GM19023 (cell line): ENCODE results near the gene SOX5.
"Not testable (repeated sequence)": the region's sequence is repeated elsewhere in the genome, so short reads cannot be mapped to it uniquely, and the experiment has no call there.

ENCODE experiments used
- ATAC-seq: cut with Tn5 transposase; IDR thresholded peaks from one replicate; pipeline ENCODE4 v1.9.1; 2021; ENCODE audit warnings: mild to moderate bottlenecking, moderate library complexity; ENCODE audit not compliant: unreplicated experiment

SOX5 gene

DNA sequence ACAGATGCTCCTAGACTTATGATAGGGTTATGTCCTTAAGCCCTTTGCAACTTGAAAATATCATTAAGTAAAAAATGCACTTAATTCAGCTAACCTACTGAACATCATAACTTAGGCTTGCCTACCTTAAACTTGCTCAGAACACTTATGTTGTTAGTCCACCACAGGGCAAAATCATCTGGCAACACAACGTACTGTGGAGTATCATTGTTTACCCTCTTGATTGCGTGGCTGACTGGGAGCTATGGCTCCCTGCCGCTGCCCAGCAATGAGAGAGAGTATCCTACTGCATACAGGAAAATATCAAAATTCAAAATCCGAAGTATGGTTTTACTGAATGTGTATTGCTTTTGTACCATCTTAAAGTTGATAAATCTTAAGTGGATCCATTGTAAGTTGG is 105.5 kb downstream of the SOX5 start:
- ATAC-seq = no peak

- ATAC-seq = no peak
These were observed 115.4 kb downstream of the SOX5 start for GRCh38 chr12:23834076-23834475.

DNA sequence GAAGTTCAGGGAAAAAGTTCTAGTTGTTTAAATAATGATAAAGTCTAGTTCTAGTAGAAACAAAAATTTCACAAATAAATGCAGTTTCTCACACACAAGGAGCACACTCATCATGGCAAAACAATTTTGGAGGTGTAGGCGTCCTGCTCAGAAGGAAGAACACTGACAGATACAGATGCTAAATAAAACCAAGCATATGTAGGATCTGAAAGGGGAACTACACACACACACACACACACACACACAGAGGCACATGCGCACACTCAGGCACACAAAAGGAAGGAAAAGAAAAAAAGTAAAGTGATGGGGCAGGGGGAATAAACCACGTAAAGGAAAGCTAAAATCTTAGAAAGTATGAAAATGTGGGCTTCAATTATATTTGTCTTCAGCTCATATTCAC is 117.7 kb downstream of the SOX5 start:
- no peak for ATAC-seq

DNA sequence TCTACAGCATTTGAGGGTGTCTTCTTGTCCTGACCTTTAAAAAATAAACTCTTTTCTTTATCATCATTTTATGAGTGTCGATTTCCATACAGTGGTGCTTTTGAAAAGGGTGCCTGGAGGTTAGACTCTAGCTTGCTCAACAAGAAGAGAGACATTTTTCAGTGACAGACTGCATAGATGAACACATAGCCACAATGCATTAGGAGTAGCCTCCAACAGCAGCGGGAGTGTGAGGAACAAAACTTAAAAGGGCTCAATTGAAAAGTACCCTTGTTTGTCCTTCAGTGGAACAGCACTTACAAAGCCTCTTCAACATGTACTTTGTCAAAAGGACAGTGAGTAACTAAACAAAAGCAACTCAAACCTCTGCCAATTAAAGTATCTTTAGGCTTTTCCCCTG is 119.3 kb downstream of the SOX5 start:
- no peak for ATAC-seq

- no peak for ATAC-seq
These were observed 122.1 kb downstream of the SOX5 start for GRCh38 chr12:23827353-23827752.

DNA sequence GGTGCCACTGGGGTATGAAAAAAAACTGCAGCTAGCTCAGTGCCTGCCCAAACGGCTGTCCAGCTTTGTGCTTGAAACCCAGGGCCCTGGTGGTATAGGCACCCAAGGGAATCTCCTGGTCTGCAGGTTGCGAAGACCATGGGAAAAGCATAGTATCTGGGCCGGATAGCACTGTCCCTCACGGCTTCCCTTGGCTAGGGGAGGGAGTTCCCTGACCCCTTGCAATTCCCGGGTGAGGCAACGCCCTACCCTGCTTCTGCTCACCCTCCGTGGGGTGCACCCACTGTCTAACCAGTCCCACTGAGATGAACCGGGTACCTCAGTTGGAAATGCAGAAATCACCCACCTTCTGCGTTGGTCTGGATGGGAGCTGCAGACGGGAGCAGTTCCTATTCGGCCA is 124.3 kb downstream of the SOX5 start:
- ATAC-seq = not testable (repeated sequence)

- ATAC-seq = no peak
These were observed 125.1 kb downstream of the SOX5 start for GRCh38 chr12:23824358-23824757.

GRCh38 chr12:23822883-23823282 is 126.6 kb downstream of the SOX5 start:
- not testable (repeated sequence) for ATAC-seq

DNA sequence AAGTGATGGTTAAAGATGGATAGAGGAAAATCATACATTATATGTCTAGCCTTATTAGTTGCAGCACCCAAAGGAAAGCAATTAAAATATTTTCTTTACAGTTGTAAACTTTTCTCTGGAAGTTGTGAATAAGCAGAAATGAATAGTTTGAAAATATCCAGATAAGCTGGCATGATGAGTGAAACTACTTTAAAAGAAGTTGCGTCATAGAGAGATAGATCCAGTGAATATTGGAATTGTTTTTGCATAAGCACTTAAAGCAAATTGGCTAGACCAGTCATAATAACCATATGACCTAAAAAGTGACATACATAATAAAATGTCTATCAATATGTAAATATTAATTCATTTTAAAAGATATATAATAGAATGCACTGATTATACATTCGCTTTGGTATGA is 132.1 kb downstream of the SOX5 start:
- no peak for ATAC-seq

GRCh38 chr12:23816394-23816851 is 133.0 kb downstream of the SOX5 start:
- no peak for ATAC-seq

- ATAC-seq = no peak
These were observed 133.7 kb downstream of the SOX5 start for GRCh38 chr12:23815810-23816209.

DNA sequence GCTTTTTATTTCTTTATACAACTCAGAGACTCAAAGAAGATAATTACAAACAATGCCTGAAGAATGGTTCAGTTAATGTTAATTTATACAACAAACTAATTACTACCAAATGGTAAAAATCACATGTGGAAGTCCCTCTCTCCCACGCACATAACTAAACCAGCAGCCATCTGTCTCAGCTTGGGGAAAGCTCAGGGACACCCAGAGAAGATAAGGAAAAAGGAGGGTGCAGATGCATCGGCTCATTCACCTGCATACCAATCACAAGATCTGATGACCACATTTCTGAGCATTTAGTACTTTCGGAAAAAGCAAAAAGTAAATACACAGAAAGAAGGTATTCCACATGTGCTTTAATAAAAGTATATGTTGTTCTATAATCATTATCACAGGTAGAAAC is 136.3 kb downstream of the SOX5 start:
- ATAC-seq = no peak

DNA sequence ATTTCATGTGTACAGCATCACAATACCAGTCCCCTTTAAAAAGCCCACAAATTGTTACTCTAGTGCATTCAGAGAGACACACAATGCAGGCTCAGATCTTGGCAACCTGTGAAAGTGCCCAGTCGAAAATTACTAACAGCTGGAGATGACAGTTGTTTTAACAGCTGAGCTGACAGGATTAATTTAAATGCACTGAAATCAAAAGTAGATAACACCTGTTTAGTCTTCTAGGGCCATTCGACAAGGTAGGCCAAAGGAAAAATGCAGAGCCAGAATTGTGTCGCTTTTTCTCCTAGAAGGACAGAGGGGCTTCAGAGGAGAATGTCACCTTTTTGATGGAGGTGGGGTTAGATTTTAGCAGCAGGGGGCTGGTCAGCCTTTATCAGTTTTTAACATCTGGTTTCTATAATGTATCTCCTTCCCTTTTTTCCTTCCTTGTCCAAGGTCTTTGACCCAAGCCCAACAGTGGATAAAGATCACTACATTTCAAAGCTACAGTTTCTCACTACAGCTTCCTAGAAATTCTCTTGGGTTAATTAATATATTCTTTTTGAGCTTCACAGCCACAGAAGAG is 139.1 kb downstream of the SOX5 start:
- no peak for ATAC-seq

DNA sequence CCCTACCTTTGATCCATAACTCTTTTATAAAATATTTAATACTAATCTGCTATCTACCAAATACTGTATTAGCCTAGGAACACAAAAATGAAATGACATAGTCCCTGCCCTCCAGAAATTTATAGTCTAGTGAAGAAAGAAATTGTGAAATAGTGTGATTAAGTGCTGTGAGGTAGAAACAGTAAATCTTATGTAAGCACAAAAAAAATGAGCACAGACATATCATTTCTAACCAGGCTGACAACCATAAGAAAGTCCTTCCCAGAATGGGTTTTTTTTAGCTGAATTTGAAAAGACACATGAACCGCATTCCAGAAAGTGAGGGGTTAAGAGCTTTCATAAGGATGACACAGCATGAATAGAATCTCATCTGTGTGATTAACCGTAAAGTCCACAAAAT is 145.9 kb downstream of the SOX5 start:
- ATAC-seq = no peak

DNA sequence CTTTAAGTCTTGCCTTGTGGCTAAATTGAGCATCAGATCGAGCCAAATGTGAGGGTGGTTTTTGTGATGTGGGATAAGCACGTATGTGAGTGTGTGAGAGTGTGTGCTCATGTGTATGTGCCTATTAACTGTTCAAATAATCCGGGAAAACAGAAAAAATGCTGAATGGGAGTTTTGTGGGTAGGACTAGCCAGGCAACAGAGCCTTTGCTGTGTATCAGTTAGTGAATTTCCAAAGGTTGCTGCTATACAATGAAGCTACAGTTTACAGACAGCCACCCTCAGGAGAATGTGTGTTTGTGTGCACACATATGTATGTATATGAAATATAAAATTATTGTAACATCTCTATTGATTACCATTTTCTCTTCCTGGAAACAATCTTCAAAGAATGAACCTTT is 154.0 kb downstream of the SOX5 start:
- ATAC-seq = no peak

DNA sequence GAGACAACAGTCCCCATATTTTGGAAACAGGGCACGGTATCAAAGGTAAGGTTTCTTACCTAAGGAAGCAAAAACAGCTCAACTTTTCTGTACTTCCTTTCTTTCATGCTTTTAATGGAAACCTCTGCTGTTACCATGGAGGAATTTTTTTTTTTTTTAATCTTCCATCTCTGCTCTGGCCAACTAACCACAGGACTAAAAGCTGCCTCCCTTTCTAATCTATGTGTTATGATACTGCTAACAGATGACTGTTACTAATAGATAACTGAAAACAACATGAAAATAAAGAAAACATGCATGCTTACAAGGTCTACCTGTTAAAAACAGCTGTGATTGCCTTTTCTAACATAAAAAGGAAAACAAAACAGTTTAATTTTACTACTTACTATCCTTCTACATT is 168.4 kb downstream of the SOX5 start:
- no peak for ATAC-seq

GRCh38 chr12:23775208-23775607 is 174.3 kb downstream of the SOX5 start:
- no peak for ATAC-seq

- no peak for ATAC-seq
These were observed 178.1 kb downstream of the SOX5 start for GRCh38 chr12:23771240-23771949.

GRCh38 chr12:23770202-23770938 is 179.1 kb downstream of the SOX5 start:
- no peak for ATAC-seq

GRCh38 chr12:23767834-23768233 is 181.6 kb downstream of the SOX5 start:
- no peak for ATAC-seq

DNA sequence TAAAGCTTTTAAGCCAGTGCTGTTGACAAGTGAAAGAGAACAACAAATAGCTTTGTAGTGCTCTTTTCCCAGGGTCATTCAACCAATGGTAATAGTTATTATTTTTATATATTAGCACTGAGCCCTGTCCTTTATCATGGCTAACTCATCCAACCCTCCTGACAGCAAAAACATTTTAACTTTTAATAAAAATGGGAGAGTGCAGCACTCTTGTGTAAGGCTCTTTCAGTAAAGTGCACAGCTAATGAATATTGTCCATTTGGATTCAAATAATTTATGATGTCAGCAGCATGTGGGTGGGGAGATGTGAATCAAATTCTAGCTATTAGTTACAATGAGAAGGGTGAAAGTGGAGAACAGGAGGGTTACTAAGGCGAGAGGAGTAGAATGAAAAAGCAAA is 185.7 kb downstream of the SOX5 start:
- ATAC-seq = no peak

GRCh38 chr12:23760495-23760894 is 189.0 kb downstream of the SOX5 start:
- ATAC-seq = no peak
